CD14-positive monocyte (primary cell): Measurements from ENCODE around the gene RIOK3. TPM values are rescaled to one million over a fixed set of nuclear protein-coding genes. Genes with fewer than 3 reads are reported as not detected.
A peak's percentile ranks its signal among the peaks of the same experiment; 100 is the strongest.

Experiments used
- DNase-seq, 3 donors: peaks; one replicate each; pipeline ENCODE4 v3.0.0-alpha.2; 2011 to 2022
- H2AFZ ChIP-seq: 2 replicates; pipeline ENCODE4 v1.6.0; 2012; ENCODE audit warnings: mild to moderate bottlenecking, low read depth, low read length, inconsistent platforms; ENCODE audit not compliant: insufficient read depth, poor library complexity, severe bottlenecking
- H3K27ac ChIP-seq, 2 donors: 1 replicate in 1 of 2; 2 replicates in 1 of 2; pipeline ENCODE4 v1.5.1; 2012 to 2013; ENCODE audit warnings: low read length in 2 of 2, control low read depth in 1 of 2, inconsistent platforms in 1 of 2, low read depth in 1 of 2, mild to moderate bottlenecking in 1 of 2
- H3K27me3 ChIP-seq, 2 donors: one replicate each; pipeline versions ENCODE4 v1.6.0 to v1.6.1; 2011 to 2013; ENCODE audit warnings: low read length in 2 of 2; ENCODE audit not compliant: control insufficient read depth in 2 of 2, insufficient read depth in 2 of 2
- H3K36me3 ChIP-seq, 2 donors: replicated peaks in 1 of 2; 1 replicate in 1 of 2; 2 replicates in 1 of 2; pipeline versions ENCODE4 v1.5.1 to v1.6.1; 2012 to 2013; ENCODE audit warnings: low read length in 2 of 2, control low read depth in 1 of 2, inconsistent platforms in 1 of 2, mild to moderate bottlenecking in 1 of 2; ENCODE audit not compliant: insufficient read depth in 2 of 2, control insufficient read depth in 1 of 2
- H3K4me1 ChIP-seq, 2 donors: 1 replicate in 1 of 2; 2 replicates in 1 of 2; pipeline versions ENCODE4 v1.5.1 to v1.6.1; 2012 to 2013; ENCODE audit warnings: low read length in 2 of 2, control low read depth in 1 of 2, inconsistent platforms in 1 of 2, mild to moderate bottlenecking in 1 of 2, moderate library complexity in 1 of 2; ENCODE audit not compliant: insufficient read depth in 2 of 2, control insufficient read depth in 1 of 2
- H3K4me2 ChIP-seq: replicated peaks from 2 replicates; pipeline ENCODE3; 2012; ENCODE audit warnings: low read length, moderate library complexity, mild to moderate bottlenecking; ENCODE audit not compliant: poor library complexity, severe bottlenecking; ENCODE audit errors: extremely low read depth
- H3K4me3 ChIP-seq, 3 experiments: fragments of 200-600 bp in 1 of 3; sonication (generic) in 1 of 3; replicated peaks in 1 of 3; 1 replicate in 2 of 3; 2 replicates in 1 of 3; pipeline ENCODE4 v1.5.1; 2011 to 2013; ENCODE audit warnings: low read length in 3 of 3, mild to moderate bottlenecking in 3 of 3, control low read depth in 2 of 3, low read depth in 2 of 3, inconsistent platforms in 1 of 3, moderate library complexity in 1 of 3
- H3K79me2 ChIP-seq: 2 replicates; pipeline ENCODE4 v1.6.0; 2012; ENCODE audit warnings: mild to moderate bottlenecking, control low read depth, inconsistent platforms, low read length, moderate library complexity; ENCODE audit not compliant: insufficient read depth
- H3K9ac ChIP-seq: 2 replicates; pipeline ENCODE4 v1.6.0; 2017; ENCODE audit warnings: low read length, mild to moderate bottlenecking; ENCODE audit not compliant: insufficient read depth, poor library complexity, severe bottlenecking
- H3K9me3 ChIP-seq, 2 donors: replicated peaks in 1 of 2; 1 replicate in 1 of 2; 2 replicates in 1 of 2; pipeline versions ENCODE4 v1.5.1 to v1.6.1; 2012 to 2013; ENCODE audit warnings: low read length in 2 of 2, control low read depth in 1 of 2; ENCODE audit not compliant: control insufficient read depth in 1 of 2, insufficient read depth in 1 of 2
- H4K20me1 ChIP-seq: 2 replicates; pipeline ENCODE4 v1.6.0; 2012; ENCODE audit warnings: mild to moderate bottlenecking, low read length, control low read depth, moderate library complexity; ENCODE audit not compliant: insufficient read depth
- H3K27ac Mint-ChIP-seq, 7 donors: one replicate each; pipeline ENCODE4 v1.8.0; 2020; ENCODE audit warnings: mild to moderate bottlenecking in 7 of 7, mixed read lengths in 7 of 7, moderate library complexity in 6 of 7, inconsistent platforms in 2 of 7
- H3K27me3 Mint-ChIP-seq, 3 donors: one replicate each; pipeline ENCODE4 v1.8.0; 2021 to 2022; ENCODE audit warnings: low read depth in 3 of 3, mild to moderate bottlenecking in 3 of 3, mixed read lengths in 3 of 3, moderate library complexity in 3 of 3, inconsistent platforms in 1 of 3
- H3K36me3 Mint-ChIP-seq, 2 donors: one replicate each; pipeline ENCODE4 v1.8.0; 2020; ENCODE audit warnings: mixed read lengths in 2 of 2, inconsistent platforms in 1 of 2, mild to moderate bottlenecking in 1 of 2
- H3K4me1 Mint-ChIP-seq: one replicate; pipeline ENCODE4 v1.8.0; 2020; ENCODE audit warnings: mild to moderate bottlenecking, mixed read lengths
- H3K4me3 Mint-ChIP-seq, 2 donors: one replicate each; pipeline ENCODE4 v1.8.0; 2020; ENCODE audit warnings: mild to moderate bottlenecking in 2 of 2, mixed read lengths in 2 of 2, moderate library complexity in 1 of 2
- H3K9me3 Mint-ChIP-seq, 7 donors: one replicate each; pipeline ENCODE4 v1.8.0; 2020 to 2022; ENCODE audit warnings: mixed read lengths in 7 of 7, mild to moderate bottlenecking in 6 of 7, moderate library complexity in 6 of 7, inconsistent platforms in 2 of 7
- WGBS: methylation state at CpG from one replicate; pipeline ENCODE4 v1.1.5; 2013; ENCODE audit warnings: missing lambda C conversion rate; ENCODE audit not compliant: insufficient coverage; 5-methylcytosine and 5-hydroxymethylcytosine counted together
- intact Hi-C, 2 donors: fragments of 100-400 bp; cut with micrococcal nuclease; formaldehyde crosslinking; loops; one replicate each; pipeline versions ENCODE4 v1.15.0 to v1.15.1; 2023
- polyA plus RNA-seq, 3 donors: library from polyadenylated mRNA; depleted of rRNA in 1 of 3; unstranded in 2 of 3; stranded (reverse) in 1 of 3; fragments of 300-500 nt in 2 of 3; fragments of >200 nt in 1 of 3; fragmentation: Illumina TruSeq in 2 of 3; gene quantifications; 1 replicate in 2 of 3; 2 replicates in 1 of 3; pipeline ENCODE4 v1.2.3, GENCODE V29; 2012 to 2021
- TF ChIP-seq, protein P1 (sequence below): fragments of 200-600 bp; IDR thresholded peaks from one replicate; pipeline ENCODE4 v1.8.0; 2022; ENCODE audit warnings: antibody characterized with exemption, mild to moderate bottlenecking

Gene RIOK3
- polyA plus RNA-seq, 3 donors: 50.9 to 79.7 (median 62.2) TPM

DNA sequence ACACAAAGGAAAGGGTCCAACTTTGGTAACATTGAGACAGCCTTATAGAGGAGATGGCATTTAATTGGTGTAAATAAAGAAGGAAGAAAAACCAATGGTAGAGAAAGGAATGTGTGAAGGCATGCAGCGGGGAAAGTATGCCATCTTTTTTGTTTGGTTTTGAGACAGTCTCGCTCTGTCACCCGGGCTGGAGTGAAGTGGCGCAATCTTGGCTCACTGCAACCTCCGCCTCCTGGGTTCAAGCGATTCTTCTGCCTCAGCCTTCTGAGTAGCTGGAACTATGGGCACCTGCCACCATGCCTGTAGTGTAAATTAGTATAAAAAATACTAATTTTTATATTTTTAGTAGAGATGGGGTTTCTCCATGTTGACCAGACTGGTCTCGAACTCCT is 6.4 kb downstream of the RIOK3 start:
- peaks cover 96% of the 10 kb centered on the region for H4K20me1 ChIP-seq
- H3K36me3 Mint-ChIP-seq: peaks cover 41 to 61% of the 10 kb centered on the region in 2 donors

DNA sequence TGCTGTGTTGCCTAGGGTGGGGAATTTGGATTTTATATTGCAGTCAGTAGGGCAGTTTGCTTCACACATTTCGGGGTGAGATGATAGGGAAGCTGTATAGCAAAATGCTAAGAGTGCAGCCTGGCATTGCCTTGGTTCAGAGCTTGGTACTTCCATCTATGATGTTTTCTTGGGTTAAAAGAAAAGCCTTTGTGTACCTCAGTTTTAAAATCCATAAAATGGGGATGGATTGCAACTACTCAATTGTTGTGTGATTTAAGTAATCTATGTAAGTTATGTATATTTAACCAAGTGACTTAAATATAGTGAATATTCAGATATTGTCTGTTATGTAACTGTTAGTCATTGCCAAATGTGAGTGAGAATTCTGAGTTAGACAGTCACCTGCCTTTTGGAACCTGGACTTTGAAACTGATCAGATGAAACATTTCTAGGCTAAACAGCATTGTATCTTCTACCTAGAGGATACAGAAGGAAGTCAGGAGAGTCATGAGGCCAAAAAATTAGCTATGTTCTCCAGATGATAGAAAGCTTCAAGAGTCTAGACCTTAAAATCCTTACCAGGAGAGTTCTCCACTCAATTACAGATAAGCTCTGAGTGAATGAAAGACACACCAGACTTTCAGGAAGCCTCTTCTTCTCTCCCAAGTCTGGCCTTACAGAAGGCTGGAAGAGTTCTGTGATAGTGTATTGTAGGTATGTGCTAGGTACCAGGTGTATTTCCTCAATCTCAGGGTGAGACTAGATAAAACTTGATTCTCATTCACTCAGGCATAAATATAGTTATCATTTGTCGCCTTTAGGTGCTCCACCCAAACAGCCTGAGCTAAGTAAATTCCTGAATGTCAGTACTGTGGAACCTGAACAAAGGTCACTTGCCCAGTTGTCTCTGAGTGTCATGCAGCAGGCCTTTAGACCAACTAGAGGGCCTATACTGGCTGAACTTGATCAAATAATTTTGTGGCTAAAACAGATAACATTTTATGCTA is 7.5 kb downstream of the RIOK3 start:
- H3K36me3 Mint-ChIP-seq: peaks cover 44 to 57% of the 10 kb centered on the region in 2 donors
- intact Hi-C loops: no loop called here
- Histone ChIP-seq H3K4me1 (peaks cover 28 to 56% of the 10 kb centered on the region in 2 donors), H3K4me2 (no peak overlapping the region), H4K20me1 (peaks cover 98% of the 10 kb centered on the region), H3K9ac (no peak overlapping the region), H3K79me2 (peaks cover 94% of the 10 kb centered on the region), H3K4me3 (no peak overlapping the region), H2AFZ (no peak overlapping the region), H3K36me3 (peaks cover 32 to 64% of the 10 kb centered on the region in 2 donors), H3K9me3 (no peaks in the 10 kb centered on the region), H3K27me3 (no peaks in the 10 kb centered on the region), H3K27ac (peak overlapping the region in 1 of 2 donors; percentile 47)
- DNase-seq: no peak
- H3K9me3 Mint-ChIP-seq: no peaks in the 10 kb centered on the region
- no peaks in the 10 kb centered on the region for H3K27me3 Mint-ChIP-seq
- H3K27ac Mint-ChIP-seq: peak overlapping the region in 4 of 7 donors; percentile 19 to 67 (median 51)
- H3K4me1 Mint-ChIP-seq: peaks cover 56% of the 10 kb centered on the region
- 78% methylated on average over 1 of the region's 2 CpGs for WGBS
- no peak overlapping the region for H3K4me3 Mint-ChIP-seq
- TF ChIP-seq, protein P1, sequence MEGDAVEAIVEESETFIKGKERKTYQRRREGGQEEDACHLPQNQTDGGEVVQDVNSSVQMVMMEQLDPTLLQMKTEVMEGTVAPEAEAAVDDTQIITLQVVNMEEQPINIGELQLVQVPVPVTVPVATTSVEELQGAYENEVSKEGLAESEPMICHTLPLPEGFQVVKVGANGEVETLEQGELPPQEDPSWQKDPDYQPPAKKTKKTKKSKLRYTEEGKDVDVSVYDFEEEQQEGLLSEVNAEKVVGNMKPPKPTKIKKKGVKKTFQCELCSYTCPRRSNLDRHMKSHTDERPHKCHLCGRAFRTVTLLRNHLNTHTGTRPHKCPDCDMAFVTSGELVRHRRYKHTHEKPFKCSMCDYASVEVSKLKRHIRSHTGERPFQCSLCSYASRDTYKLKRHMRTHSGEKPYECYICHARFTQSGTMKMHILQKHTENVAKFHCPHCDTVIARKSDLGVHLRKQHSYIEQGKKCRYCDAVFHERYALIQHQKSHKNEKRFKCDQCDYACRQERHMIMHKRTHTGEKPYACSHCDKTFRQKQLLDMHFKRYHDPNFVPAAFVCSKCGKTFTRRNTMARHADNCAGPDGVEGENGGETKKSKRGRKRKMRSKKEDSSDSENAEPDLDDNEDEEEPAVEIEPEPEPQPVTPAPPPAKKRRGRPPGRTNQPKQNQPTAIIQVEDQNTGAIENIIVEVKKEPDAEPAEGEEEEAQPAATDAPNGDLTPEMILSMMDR: no peak

More for the DNA sequence above, 6.4 kb downstream of the RIOK3 start:
- Histone ChIP-seq H3K79me2 (peaks cover 99% of the 10 kb centered on the region), H3K36me3 (peaks cover 23 to 57% of the 10 kb centered on the region in 2 donors), H3K27me3 (no peaks in the 10 kb centered on the region), H3K4me3 (peak overlapping the region in 1 of 3 experiments; percentile 24), H2AFZ (no peak overlapping the region), H3K4me1 (peaks cover 30 to 66% of the 10 kb centered on the region in 2 donors), H3K27ac (peak overlapping the region in 1 of 2 donors; percentile 64), H3K9ac (no peak overlapping the region), H3K9me3 (no peaks in the 10 kb centered on the region), H3K4me2 (peak overlapping the region; percentile 43)
- DNase-seq: no peak
- Mint-ChIP-seq H3K27ac (peak overlapping the region in 5 of 7 donors; percentile 46 to 68 (median 58)), H3K9me3 (no peaks in the 10 kb centered on the region), H3K27me3 (no peaks in the 10 kb centered on the region), H3K4me1 (peaks cover 64% of the 10 kb centered on the region), H3K4me3 (peak overlapping the region in 1 of 2 donors; percentile 79)
- no CpG with 5 or more reads among the region's 7 CpGs for WGBS
- intact Hi-C loops: loop anchor here in 1 of 2 donors (10.0 kb wide), 1 partner anchor 125 kb away; the partner anchor contains the start of gene NPC1
- TF ChIP-seq, protein P1: no peak
